ENCODE data around the gene FLYWCH2.

The FLYWCH2 gene

GRCh38 chr16:2855536-2855935 is 27.5 kb upstream of the FLYWCH2 start:
- no peaks in the 10 kb centered on the region for H3K4me1 ChIP-seq (ENCODE audit: insufficient read depth, low read length)
- H3K27ac ChIP-seq (ENCODE audit: low read depth, low read length), result no peak overlapping the region
- WGBS, result 92% methylated on average over 6 of the region's 6 CpGs
- no peak overlapping the region for H3K4me3 ChIP-seq (ENCODE audit: low read length)
- H3K9me3 ChIP-seq (ENCODE audit: insufficient read depth, low read depth, low read length), result peaks cover 10% of the 10 kb centered on the region
- no peaks in the 10 kb centered on the region for H3K36me3 ChIP-seq (ENCODE audit: insufficient read depth, low read length)
- no peak overlapping the region for H3K9ac ChIP-seq (ENCODE audit: low read depth, low read length)
- H3K27me3 ChIP-seq (ENCODE audit: insufficient read depth, low read length), result peaks cover 25% of the 10 kb centered on the region

- H3K27me3 ChIP-seq (ENCODE audit: insufficient read depth, low read length), result peaks cover 25% of the 10 kb centered on the region
- H3K36me3 ChIP-seq (ENCODE audit: insufficient read depth, low read length), result no peaks in the 10 kb centered on the region
- peaks cover 13% of the 10 kb centered on the region for H3K9me3 ChIP-seq (ENCODE audit: insufficient read depth, low read depth, low read length)
- H3K9ac ChIP-seq (ENCODE audit: low read depth, low read length), result no peak overlapping the region
- no peaks in the 10 kb centered on the region for H3K4me1 ChIP-seq (ENCODE audit: insufficient read depth, low read length)
- no peak overlapping the region for H3K27ac ChIP-seq (ENCODE audit: low read depth, low read length)
- H3K4me3 ChIP-seq (ENCODE audit: low read length), result no peak overlapping the region
- 89% methylated on average over 14 of the region's 14 CpGs for WGBS
Measured at GRCh38 chr16:2856061-2856670, 26.8 kb upstream of the FLYWCH2 start.

DNA sequence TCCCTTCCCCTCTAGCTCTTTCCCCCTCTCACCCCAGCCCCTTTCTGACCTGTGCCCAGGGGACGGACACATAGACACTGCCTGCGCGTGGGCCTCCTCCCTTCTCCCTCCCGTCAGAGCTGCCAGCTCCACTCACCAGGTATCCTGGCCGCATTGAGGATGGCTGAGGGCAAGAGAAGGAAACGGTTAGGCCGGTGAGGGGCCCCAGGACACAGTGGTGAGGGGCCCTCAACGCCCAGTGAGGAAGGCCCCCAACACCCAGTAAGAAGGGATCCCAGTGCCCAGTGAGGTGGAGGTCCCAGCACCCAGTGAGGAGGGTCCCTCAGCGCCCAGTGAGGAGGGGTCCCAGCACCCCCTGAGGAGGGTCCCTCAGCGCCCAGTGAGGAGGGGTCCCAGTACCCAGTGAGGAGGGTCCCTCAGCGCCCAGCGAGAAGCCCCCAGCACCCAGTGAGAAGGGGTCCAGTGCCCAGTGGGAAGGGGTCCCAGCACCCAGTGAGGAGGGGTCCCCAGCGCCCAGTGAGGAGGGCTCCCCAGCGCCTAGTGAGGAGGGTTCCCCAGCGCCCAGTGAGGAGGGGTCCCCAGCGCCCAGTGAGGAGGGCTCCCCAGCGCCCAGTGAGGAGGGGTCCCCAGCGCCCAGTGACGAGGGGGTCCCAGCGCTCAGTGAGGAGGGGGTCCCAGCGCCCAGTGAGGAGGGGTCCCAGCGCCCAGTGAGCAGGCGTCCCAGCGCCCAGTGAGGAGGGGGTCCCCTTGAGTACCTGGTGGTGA is 26.1 kb upstream of the FLYWCH2 start:
- Histone ChIP-seq H3K9me3 (ENCODE audit: insufficient read depth, low read depth, low read length) (peaks cover 16% of the 10 kb centered on the region), H3K36me3 (ENCODE audit: insufficient read depth, low read length) (no peaks in the 10 kb centered on the region), H3K9ac (ENCODE audit: low read depth, low read length) (no peak overlapping the region), H3K4me1 (ENCODE audit: insufficient read depth, low read length) (no peaks in the 10 kb centered on the region), H3K4me3 (ENCODE audit: low read length) (no peak overlapping the region), H3K27ac (ENCODE audit: low read depth, low read length) (no peak overlapping the region), H3K27me3 (ENCODE audit: insufficient read depth, low read length) (peaks cover 25% of the 10 kb centered on the region)
- 90% methylated on average over 22 of the region's 24 CpGs for WGBS

- Histone ChIP-seq H3K9me3 (ENCODE audit: insufficient read depth, low read depth, low read length) (peaks cover 16% of the 10 kb centered on the region), H3K27me3 (ENCODE audit: insufficient read depth, low read length) (peaks cover 25% of the 10 kb centered on the region), H3K9ac (ENCODE audit: low read depth, low read length) (no peak within 1 kb of the TSS), H3K27ac (ENCODE audit: low read depth, low read length) (no peak within 1 kb of the TSS), H3K4me1 (ENCODE audit: insufficient read depth, low read length) (no peaks in the 10 kb centered on the region), H3K4me3 (ENCODE audit: low read length) (peak within 1 kb of the TSS; percentile 47), H3K36me3 (ENCODE audit: insufficient read depth, low read length) (no peaks in the 10 kb centered on the region)
- 8% methylated on average over 42 of the region's 42 CpGs for WGBS
Measured at GRCh38 chr16:2857451-2858244, 25.4 kb upstream of the FLYWCH2 start, which contains the start of gene PRSS22. PRSS22 (minus strand) TSS chr16:2858170; CDS start chr16:2858104, 66 bp downstream.

DNA sequence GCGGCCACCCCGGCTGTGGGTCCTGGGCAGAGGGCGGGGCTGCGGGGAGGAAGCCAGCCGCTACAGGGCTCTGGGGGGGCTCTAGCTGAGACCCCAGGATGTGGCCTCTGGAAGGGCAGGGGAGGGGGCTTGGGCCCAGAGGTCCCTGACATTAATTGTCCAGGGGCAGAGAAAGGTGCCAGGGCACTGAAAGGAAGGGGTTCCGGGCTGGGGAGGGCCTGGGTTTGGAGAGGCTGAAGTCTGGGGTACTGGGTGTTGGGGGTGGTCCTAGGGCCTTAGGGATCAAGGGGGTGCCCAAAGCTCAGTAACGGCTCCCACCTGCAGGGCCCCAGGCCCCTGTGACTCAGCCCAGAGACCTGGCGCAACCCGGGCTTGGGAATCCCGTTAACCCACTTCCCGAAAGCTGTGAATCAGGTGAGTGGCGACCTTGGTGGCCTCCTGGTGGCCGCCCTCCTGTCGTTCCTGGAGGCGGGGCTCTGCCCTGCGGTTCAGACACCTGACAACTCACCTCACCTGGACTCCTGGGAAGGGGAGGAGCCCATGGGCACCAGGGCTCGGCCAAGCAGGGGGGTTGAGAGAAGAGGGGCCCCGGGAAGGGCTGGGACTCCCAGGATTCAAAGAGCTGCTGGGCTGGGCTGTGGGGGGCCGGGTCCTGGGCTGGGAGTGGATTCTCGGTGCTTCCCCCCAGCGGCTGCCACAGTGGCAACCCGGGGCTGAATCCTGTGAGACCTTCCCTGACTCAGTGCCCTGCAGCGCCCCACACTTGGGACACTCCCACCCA is 24.6 kb upstream of the FLYWCH2 start:
- peaks cover 16% of the 10 kb centered on the region for H3K9me3 ChIP-seq (ENCODE audit: insufficient read depth, low read depth, low read length)
- 17% methylated on average over 23 of the region's 23 CpGs for WGBS
- H3K4me3 ChIP-seq (ENCODE audit: low read length), result peak overlapping the region; percentile 47
- no peak overlapping the region for H3K9ac ChIP-seq (ENCODE audit: low read depth, low read length)
- H3K4me1 ChIP-seq (ENCODE audit: insufficient read depth, low read length), result no peaks in the 10 kb centered on the region
- H3K27me3 ChIP-seq (ENCODE audit: insufficient read depth, low read length), result peaks cover 26% of the 10 kb centered on the region
- no peak overlapping the region for H3K27ac ChIP-seq (ENCODE audit: low read depth, low read length)
- no peaks in the 10 kb centered on the region for H3K36me3 ChIP-seq (ENCODE audit: insufficient read depth, low read length)

- H3K27ac ChIP-seq (ENCODE audit: low read depth, low read length), result no peak overlapping the region
- no peaks in the 10 kb centered on the region for H3K36me3 ChIP-seq (ENCODE audit: insufficient read depth, low read length)
- no peak overlapping the region for H3K4me3 ChIP-seq (ENCODE audit: low read length)
- 79% methylated on average over 10 of the region's 10 CpGs for WGBS
- no peak overlapping the region for H3K9ac ChIP-seq (ENCODE audit: low read depth, low read length)
- H3K27me3 ChIP-seq (ENCODE audit: insufficient read depth, low read length), result peaks cover 38% of the 10 kb centered on the region
- H3K9me3 ChIP-seq (ENCODE audit: insufficient read depth, low read depth, low read length), result peaks cover 7% of the 10 kb centered on the region
- H3K4me1 ChIP-seq (ENCODE audit: insufficient read depth, low read length), result no peaks in the 10 kb centered on the region
Measured at GRCh38 chr16:2859686-2860265, 23.2 kb upstream of the FLYWCH2 start.

DNA sequence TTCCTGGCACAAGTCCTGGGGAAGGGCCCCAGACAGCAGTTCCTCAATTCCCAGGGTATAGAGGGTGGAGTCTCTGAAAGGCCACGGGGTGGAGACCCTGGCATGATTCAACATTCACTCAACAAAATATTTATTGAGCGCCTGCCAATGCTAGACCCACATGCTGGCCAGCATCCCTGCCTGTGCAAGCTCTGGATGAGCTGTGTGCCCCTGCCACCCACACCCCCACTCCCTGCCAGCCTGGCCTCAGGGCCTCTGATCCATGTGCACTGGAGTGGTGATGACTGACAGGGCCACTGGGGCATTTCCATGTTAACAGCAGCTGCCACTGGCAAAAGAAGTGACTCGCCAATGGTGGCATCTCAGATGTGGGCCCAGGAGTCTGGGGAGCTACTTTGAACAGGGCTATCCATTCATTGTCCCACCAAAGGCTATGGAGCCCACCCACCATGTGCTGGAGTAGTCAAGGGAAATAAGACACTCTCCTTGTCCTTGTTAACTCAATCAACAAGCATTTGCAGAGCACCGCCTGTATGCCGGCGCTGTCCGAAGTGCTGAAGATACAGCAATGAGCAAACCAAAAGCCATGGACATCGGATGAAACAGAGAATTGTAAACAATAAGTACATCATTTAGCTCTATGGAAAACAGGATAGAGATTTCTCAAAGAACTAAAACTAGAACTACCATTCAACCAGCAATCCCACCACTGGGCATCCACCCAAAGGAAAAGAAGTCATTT is 22.0 kb upstream of the FLYWCH2 start:
- Histone ChIP-seq H3K4me1 (ENCODE audit: insufficient read depth, low read length) (no peaks in the 10 kb centered on the region), H3K9me3 (ENCODE audit: insufficient read depth, low read depth, low read length) (peaks cover 5% of the 10 kb centered on the region; the same call in 1 of the 2 replicates), H3K27ac (ENCODE audit: low read depth, low read length) (no peak overlapping the region), H3K36me3 (ENCODE audit: insufficient read depth, low read length) (no peaks in the 10 kb centered on the region), H3K9ac (ENCODE audit: low read depth, low read length) (no peak overlapping the region), H3K4me3 (ENCODE audit: low read length) (no peak overlapping the region), H3K27me3 (ENCODE audit: insufficient read depth, low read length) (peaks cover 51% of the 10 kb centered on the region)
- WGBS, result 70% methylated on average over 8 of the region's 8 CpGs

- peaks cover 5% of the 10 kb centered on the region; the same call in 1 of the 2 replicates for H3K9me3 ChIP-seq (ENCODE audit: insufficient read depth, low read depth, low read length)
- WGBS, result 78% methylated on average over 4 of the region's 4 CpGs
- H3K27me3 ChIP-seq (ENCODE audit: insufficient read depth, low read length), result peaks cover 52% of the 10 kb centered on the region
- no peak overlapping the region for H3K9ac ChIP-seq (ENCODE audit: low read depth, low read length)
- H3K4me1 ChIP-seq (ENCODE audit: insufficient read depth, low read length), result no peaks in the 10 kb centered on the region
- no peak overlapping the region for H3K27ac ChIP-seq (ENCODE audit: low read depth, low read length)
- H3K4me3 ChIP-seq (ENCODE audit: low read length), result no peak overlapping the region
- no peaks in the 10 kb centered on the region for H3K36me3 ChIP-seq (ENCODE audit: insufficient read depth, low read length)
Measured at GRCh38 chr16:2865651-2866050, 17.4 kb upstream of the FLYWCH2 start.

DNA sequence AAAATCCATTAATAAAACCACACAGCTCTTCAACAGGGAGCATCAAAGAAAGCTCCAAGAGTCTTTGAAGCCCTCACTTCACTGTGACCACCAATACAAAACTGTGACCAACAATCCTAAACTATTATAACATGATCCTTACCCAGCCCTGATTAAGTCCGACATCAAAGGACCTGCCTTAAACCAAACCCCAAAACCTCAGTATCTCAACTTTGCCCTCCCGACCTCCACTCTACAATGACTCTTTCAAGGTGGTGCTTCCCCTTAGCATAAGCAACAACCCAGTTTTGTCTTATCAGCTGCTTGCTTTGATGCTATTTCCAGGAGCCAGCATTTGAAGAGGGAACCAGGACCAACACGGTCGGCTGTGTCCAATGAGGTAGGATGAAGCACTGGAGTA is 16.6 kb upstream of the FLYWCH2 start:
- WGBS, result 62% methylated on average over 3 of the region's 4 CpGs
- Histone ChIP-seq H3K27me3 (ENCODE audit: insufficient read depth, low read length) (peaks cover 58% of the 10 kb centered on the region), H3K27ac (ENCODE audit: low read depth, low read length) (no peak overlapping the region), H3K4me3 (ENCODE audit: low read length) (no peak overlapping the region), H3K9ac (ENCODE audit: low read depth, low read length) (no peak overlapping the region), H3K36me3 (ENCODE audit: insufficient read depth, low read length) (no peaks in the 10 kb centered on the region), H3K4me1 (ENCODE audit: insufficient read depth, low read length) (no peaks in the 10 kb centered on the region), H3K9me3 (ENCODE audit: insufficient read depth, low read depth, low read length) (peaks cover under 1% of the 10 kb centered on the region; the same call in 1 of the 2 replicates)

GRCh38 chr16:2867661-2867986 is 15.4 kb upstream of the FLYWCH2 start:
- H3K4me3 ChIP-seq (ENCODE audit: low read length), result peak overlapping the region; percentile 78
- WGBS, result 58% methylated on average over 7 of the region's 8 CpGs
- peak overlapping the region; percentile 81; the same call in 1 of the 2 replicates for H3K9ac ChIP-seq (ENCODE audit: low read depth, low read length)
- peak overlapping the region; percentile 85 for H3K27ac ChIP-seq (ENCODE audit: low read depth, low read length)
- no peaks in the 10 kb centered on the region for H3K36me3 ChIP-seq (ENCODE audit: insufficient read depth, low read length)
- H3K27me3 ChIP-seq (ENCODE audit: insufficient read depth, low read length), result peaks cover 58% of the 10 kb centered on the region
- H3K9me3 ChIP-seq (ENCODE audit: insufficient read depth, low read depth, low read length), result no peaks in the 10 kb centered on the region; the same call in 1 of the 2 replicates
- no peaks in the 10 kb centered on the region for H3K4me1 ChIP-seq (ENCODE audit: insufficient read depth, low read length)

Measured in HUES64 (cell line).